B cell (primary cell): ENCODE measurements around the gene NDUFAF4. TPM values are rescaled to one million over a fixed set of nuclear protein-coding genes. Genes with fewer than 3 reads are reported as not detected.

Experiments used
- ATAC-seq: fragments of 200-7000 bp; cut with Tn5 transposase; one replicate; pipeline ENCODE4 v1.10.0; 2021; ENCODE audit warnings: low read depth, mild to moderate bottlenecking, moderate number of reproducible peaks, moderate library complexity
- CTCF ChIA-PET: fragments of 350-600 bp; sonication (Branson Sonifier 250); formaldehyde crosslinking; loops from one replicate; lab custom pipeline; 2021; ENCODE audit warnings: antibody characterized with exemption, inconsistent platforms; lab: Charles Lee
- POLR2A ChIA-PET: fragments of 350-600 bp; sonication (Branson Sonifier 250); formaldehyde crosslinking; loops from one replicate; lab custom pipeline; 2021; ENCODE audit warnings: antibody characterized with exemption; lab: Charles Lee
- DNase-seq: peaks from one replicate; pipeline ENCODE4 v3.0.0; 2013
- H2AFZ ChIP-seq: 2 replicates; pipeline ENCODE4 v1.6.1; 2012; ENCODE audit warnings: mild to moderate bottlenecking, low read depth, low read length; ENCODE audit not compliant: insufficient read depth, poor library complexity, severe bottlenecking
- H3K27ac ChIP-seq, 2 donors: 1 replicate in 1 of 2; 2 replicates in 1 of 2; pipeline ENCODE4 v1.5.1; 2012 to 2013; ENCODE audit warnings: low read length in 2 of 2, mild to moderate bottlenecking in 2 of 2, moderate library complexity in 1 of 2
- H3K27me3 ChIP-seq, 4 experiments: fragments of 200-600 bp in 1 of 4; sonication (generic) in 1 of 4; replicated peaks in 1 of 4; 1 replicate in 2 of 4; 2 replicates in 2 of 4; pipeline versions ENCODE4 v1.6.1 to v1.7.0; 2013 to 2016; ENCODE audit warnings: low read length in 3 of 4, mild to moderate bottlenecking in 2 of 4, mixed read lengths in 1 of 4, moderate library complexity in 1 of 4; ENCODE audit not compliant: insufficient read depth in 4 of 4, control insufficient read depth in 3 of 4; ENCODE audit errors: control extremely low read depth in 1 of 4
- H3K36me3 ChIP-seq, 2 experiments: replicated peaks in 1 of 2; 1 replicate in 1 of 2; 2 replicates in 1 of 2; pipeline versions ENCODE4 v1.6.1 to v1.7.1; 2013; ENCODE audit warnings: low read length in 1 of 2; ENCODE audit not compliant: insufficient read depth in 2 of 2, control insufficient read depth in 1 of 2; ENCODE audit errors: control extremely low read depth in 1 of 2, extremely low read depth in 1 of 2
- H3K4me1 ChIP-seq, 2 donors: fragments of 200-600 bp in 1 of 2; sonication (generic) in 1 of 2; 1 replicate in 1 of 2; 2 replicates in 1 of 2; pipeline versions ENCODE4 v1.5.1 to v1.6.1; 2013 to 2017; ENCODE audit warnings: low read length in 2 of 2; ENCODE audit not compliant: control insufficient read depth in 2 of 2, insufficient read depth in 2 of 2
- H3K4me2 ChIP-seq: replicated peaks from 2 replicates; pipeline ENCODE3; 2012; ENCODE audit warnings: mild to moderate bottlenecking, low read depth, low read length; ENCODE audit not compliant: poor library complexity, severe bottlenecking
- H3K4me3 ChIP-seq, 5 experiments: fragments of 200-600 bp in 1 of 5; sonication (generic) in 1 of 5; 1 replicate in 3 of 5; 2 replicates in 2 of 5; pipeline versions ENCODE4 v1.5.1 to v1.7.0; 2011 to 2016; ENCODE audit warnings: low read length in 4 of 5, mild to moderate bottlenecking in 4 of 5, low read depth in 2 of 5, control low read depth in 1 of 5, moderate library complexity in 1 of 5; ENCODE audit not compliant: insufficient read depth in 1 of 5; ENCODE audit errors: control extremely low read depth in 1 of 5, extremely low read depth in 1 of 5
- H3K79me2 ChIP-seq: fragments of 200-600 bp; sonication (generic); one replicate; pipeline ENCODE4 v1.6.0; 2016; ENCODE audit warnings: low read length; ENCODE audit not compliant: control insufficient read depth, insufficient read depth
- H3K9ac ChIP-seq: fragments of 200-600 bp; sonication (generic); 2 replicates; pipeline ENCODE4 v1.6.1; 2017; ENCODE audit warnings: mild to moderate bottlenecking, low read length, moderate library complexity
- H3K9me3 ChIP-seq, 3 donors: one replicate each; pipeline versions ENCODE4 v1.6.1 to v1.7.1; 2013; ENCODE audit warnings: low read length in 2 of 3; ENCODE audit not compliant: control insufficient read depth in 2 of 3, insufficient read depth in 1 of 3; ENCODE audit errors: control extremely low read depth in 1 of 3
- H4K20me1 ChIP-seq: 2 replicates; pipeline ENCODE4 v1.6.0; 2012; ENCODE audit warnings: mild to moderate bottlenecking, low read length; ENCODE audit not compliant: insufficient read depth, control insufficient read depth, poor library complexity, severe bottlenecking
- H3K27ac Mint-ChIP-seq: one replicate; pipeline ENCODE4 v1.8.0; 2021; ENCODE audit warnings: mixed read lengths
- H3K27me3 Mint-ChIP-seq: one replicate; pipeline ENCODE4 v1.8.0; 2021; ENCODE audit warnings: mixed read lengths
- H3K4me1 Mint-ChIP-seq: one replicate; pipeline ENCODE4 v1.8.0; 2021; ENCODE audit warnings: mixed read lengths
- H3K4me3 Mint-ChIP-seq: one replicate; pipeline ENCODE4 v1.8.0; 2021; ENCODE audit warnings: mixed read lengths
- H3K9me3 Mint-ChIP-seq: one replicate; pipeline ENCODE4 v1.8.0; 2022; ENCODE audit warnings: mixed read lengths; ENCODE audit not compliant: insufficient read depth
- CTCF ChIP-seq: fragments of 200-600 bp; IDR thresholded peaks from one replicate; pipeline ENCODE4 v1.8.0; 2022; ENCODE audit warnings: antibody characterized with exemption, mild to moderate bottlenecking
- EZH2 ChIP-seq: IDR thresholded peaks from 2 replicates; pipeline ENCODE4 v1.6.1; 2012; ENCODE audit warnings: borderline replicate concordance, low read depth, mild to moderate bottlenecking, moderate library complexity, low read length; ENCODE audit not compliant: insufficient read depth, poor library complexity, severe bottlenecking
- WGBS: methylation state at CpG from one replicate; pipeline ENCODE4 v1.1.5; 2013; ENCODE audit warnings: missing lambda C conversion rate; ENCODE audit not compliant: insufficient coverage; 5-methylcytosine and 5-hydroxymethylcytosine counted together
- intact Hi-C: fragments of 100-400 bp; cut with micrococcal nuclease; formaldehyde crosslinking; loops from one replicate; pipeline ENCODE4 v1.10.0; 2022
- polyA plus RNA-seq: library from polyadenylated mRNA; depleted of rRNA; stranded (reverse); fragments of >200 nt; gene quantifications from 2 replicates; pipeline ENCODE4 v1.2.3, GENCODE V29; 2012
- total RNA-seq, 2 donors: library from RNA; stranded (reverse); fragments of 120-200 nt in 1 of 2; gene quantifications; 1 replicate in 1 of 2; 2 replicates in 1 of 2; pipeline versions ENCODE4 v1.2.3 to v1.2.4, GENCODE V29; 2013 to 2022

NDUFAF4 gene
- total and polyA plus RNA-seq, 2 donors (not counting 1 experiment from before 2014, with no cell fraction given), result 16.3 to 22.3 TPM

GRCh38 chr6:96911171-96911570 is 13.5 kb upstream of the NDUFAF4 start:
- Histone ChIP-seq H3K4me3 (no peak overlapping the region), H3K4me2 (no peak overlapping the region), H3K36me3 (no peaks in the 10 kb centered on the region), H3K4me1 (no peaks in the 10 kb centered on the region), H3K9me3 (no peaks in the 10 kb centered on the region), H4K20me1 (no peaks in the 10 kb centered on the region), H2AFZ (no peak overlapping the region), H3K79me2 (no peaks in the 10 kb centered on the region), H3K27me3 (peaks cover 0 to 20% (median 19%) of the 10 kb centered on the region in 4 experiments), H3K9ac (no peak overlapping the region), H3K27ac (no peak overlapping the region)
- 89% methylated on average over 3 of the region's 3 CpGs for WGBS
- Mint-ChIP-seq H3K4me1 (peaks cover 3% of the 10 kb centered on the region), H3K27me3 (peaks cover 57% of the 10 kb centered on the region), H3K9me3 (no peaks in the 10 kb centered on the region), H3K4me3 (no peak overlapping the region), H3K27ac (no peak overlapping the region)
- ATAC-seq, result no peak
- POLR2A ChIA-PET, result no interaction called here
- intact Hi-C loops, result no loop called here
- CTCF ChIA-PET, result no interaction called here
- no peak for DNase-seq
- TF ChIP-seq EZH2, result no peak
- no peak for TF ChIP-seq CTCF

GRCh38 chr6:96909811-96910210 is 12.1 kb upstream of the NDUFAF4 start:
- Histone ChIP-seq H3K9ac (no peak overlapping the region), H3K27me3 (peaks cover 0 to 22% (median 14%) of the 10 kb centered on the region in 4 experiments), H2AFZ (no peak overlapping the region), H4K20me1 (no peaks in the 10 kb centered on the region), H3K4me2 (no peak overlapping the region), H3K4me1 (no peaks in the 10 kb centered on the region), H3K36me3 (no peaks in the 10 kb centered on the region), H3K27ac (no peak overlapping the region), H3K9me3 (no peaks in the 10 kb centered on the region), H3K79me2 (no peaks in the 10 kb centered on the region), H3K4me3 (no peak overlapping the region)
- DNase-seq (no peak), ATAC-seq (no peak)
- ChIA-PET CTCF (no interaction called here), POLR2A (no interaction called here)
- no peaks in the 10 kb centered on the region for H3K9me3 Mint-ChIP-seq
- peaks cover 3% of the 10 kb centered on the region for H3K4me1 Mint-ChIP-seq
- intact Hi-C loops, result no loop called here
- no peak overlapping the region for H3K4me3 Mint-ChIP-seq
- WGBS, result no CpG with 5 or more reads among the region's 2 CpGs
- H3K27me3 Mint-ChIP-seq, result peaks cover 58% of the 10 kb centered on the region
- TF ChIP-seq EZH2, result no peak
- TF ChIP-seq CTCF, result no peak
- no peak overlapping the region for H3K27ac Mint-ChIP-seq
